Measurements from ENCODE around the gene CTDP1.

Gene CTDP1

DNA sequence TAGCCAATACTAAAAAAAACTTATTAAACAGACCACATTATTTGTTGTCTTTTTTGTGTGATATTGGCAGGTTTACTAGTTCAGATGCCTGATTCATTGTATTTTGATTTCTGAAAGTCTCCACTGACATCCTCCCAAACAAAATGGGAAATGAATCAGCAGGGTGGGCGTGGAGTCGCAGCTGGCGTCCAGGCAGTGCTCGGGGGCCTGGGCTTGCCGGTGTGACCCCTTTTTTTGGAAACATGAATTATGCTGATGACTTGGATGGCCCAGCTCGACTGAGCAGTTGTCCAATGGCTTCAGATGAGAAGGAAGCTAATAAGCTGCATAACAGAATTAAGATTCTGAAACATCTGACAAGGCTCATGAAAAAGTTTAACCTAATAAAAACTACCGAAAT is 116.4 kb downstream of the CTDP1 start (continued):
- TF ChIP-seq, protein P1, sequence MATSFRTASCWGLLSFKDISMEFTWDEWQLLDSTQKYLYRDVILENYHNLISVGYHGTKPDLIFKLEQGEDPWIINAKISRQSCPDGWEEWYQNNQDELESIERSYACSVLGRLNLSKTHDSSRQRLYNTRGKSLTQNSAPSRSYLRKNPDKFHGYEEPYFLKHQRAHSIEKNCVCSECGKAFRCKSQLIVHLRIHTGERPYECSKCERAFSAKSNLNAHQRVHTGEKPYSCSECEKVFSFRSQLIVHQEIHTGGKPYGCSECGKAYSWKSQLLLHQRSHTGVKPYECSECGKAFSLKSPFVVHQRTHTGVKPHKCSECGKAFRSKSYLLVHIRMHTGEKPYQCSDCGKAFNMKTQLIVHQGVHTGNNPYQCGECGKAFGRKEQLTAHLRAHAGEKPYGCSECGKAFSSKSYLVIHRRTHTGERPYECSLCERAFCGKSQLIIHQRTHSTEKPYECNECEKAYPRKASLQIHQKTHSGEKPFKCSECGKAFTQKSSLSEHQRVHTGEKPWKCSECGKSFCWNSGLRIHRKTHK (tag by site-specific recombination; IDR thresholded peaks at IDR 0.05), result no peak

DNA sequence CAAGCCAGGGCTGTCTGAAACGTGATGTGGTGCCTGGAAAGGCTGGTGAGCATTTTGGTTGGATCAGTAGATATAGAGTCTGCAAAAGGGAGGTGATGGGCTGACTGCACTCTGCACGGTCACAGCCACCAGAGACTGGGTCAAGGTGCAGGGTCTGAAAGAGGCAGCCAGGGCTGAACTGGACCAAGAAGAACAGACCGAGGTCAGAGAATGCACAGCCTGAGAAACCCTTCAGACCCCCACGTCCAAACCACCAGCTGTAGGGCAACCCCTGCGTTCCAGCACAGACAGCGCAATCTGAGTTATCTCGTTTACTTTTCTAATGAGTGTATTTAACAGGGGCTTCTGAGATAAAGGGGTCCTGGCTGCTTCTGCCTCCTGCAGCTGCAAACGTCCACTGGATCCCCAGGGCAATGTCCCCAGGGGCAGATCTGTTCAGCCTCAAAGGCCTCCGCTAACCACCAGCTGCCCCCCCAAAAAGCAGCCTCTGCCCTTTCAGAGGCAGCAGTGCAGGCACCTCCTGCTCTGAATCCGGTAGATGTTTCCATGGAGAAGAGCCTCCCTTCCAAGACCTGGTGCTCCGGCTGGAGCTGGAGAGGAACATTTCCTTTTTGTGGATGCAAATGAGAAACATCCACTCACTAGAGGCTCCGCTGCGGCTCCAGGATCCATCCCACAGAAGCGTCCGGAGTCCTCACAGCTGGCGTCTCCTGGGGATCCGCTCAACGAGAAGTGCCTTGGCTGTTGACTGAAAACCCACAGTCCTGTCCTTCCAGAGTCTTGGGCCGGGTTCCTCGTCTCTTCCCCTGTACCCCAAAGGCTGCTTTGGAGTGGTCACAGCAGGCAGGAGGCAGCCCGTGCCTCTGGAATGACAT is 117.2 kb downstream of the CTDP1 start:
- Histone ChIP-seq H3K36me3 (ENCODE audit: control insufficient read depth in 2 of 2, insufficient read depth in 1 of 2, low read length in 2 of 2) (no peaks in the 10 kb centered on the region), H3K27ac (ENCODE audit: extremely low read depth, low read depth, low read length) (no peak overlapping the region), H3K9me3 (ENCODE audit: control insufficient read depth, insufficient read depth, low read depth, low read length) (no peaks in the 10 kb centered on the region), H3K4me3 (ENCODE audit: low read depth, low read length) (no peak overlapping the region), H3K4me1 (ENCODE audit: control insufficient read depth, insufficient read depth, low read length) (no peaks in the 10 kb centered on the region; the same call in 1 of the 2 replicates)
- TF ChIP-seq HOXC10 (CRISPR knock-in tag; IDR thresholded peaks at IDR 0.05) (no peak), ZNF138 (tag by site-specific recombination; IDR thresholded peaks at IDR 0.05; ENCODE audit: borderline replicate concordance) (no peak), ZNF146 (tag by site-specific recombination; IDR thresholded peaks at IDR 0.05) (no peak), ZNF121 (tag by site-specific recombination; IDR thresholded peaks at IDR 0.05) (no peak), ZNF24 (tag by site-specific recombination; IDR thresholded peaks at IDR 0.05) (no peak), ZNF501 (tag by site-specific recombination; IDR thresholded peaks at IDR 0.05) (no peak), ZNF214 (tag by site-specific recombination; IDR thresholded peaks at IDR 0.05; ENCODE audit: borderline replicate concordance) (no peak), ZNF664 (tag by site-specific recombination; IDR thresholded peaks at IDR 0.05) (no peak)
- TF ChIP-seq, protein P2, sequence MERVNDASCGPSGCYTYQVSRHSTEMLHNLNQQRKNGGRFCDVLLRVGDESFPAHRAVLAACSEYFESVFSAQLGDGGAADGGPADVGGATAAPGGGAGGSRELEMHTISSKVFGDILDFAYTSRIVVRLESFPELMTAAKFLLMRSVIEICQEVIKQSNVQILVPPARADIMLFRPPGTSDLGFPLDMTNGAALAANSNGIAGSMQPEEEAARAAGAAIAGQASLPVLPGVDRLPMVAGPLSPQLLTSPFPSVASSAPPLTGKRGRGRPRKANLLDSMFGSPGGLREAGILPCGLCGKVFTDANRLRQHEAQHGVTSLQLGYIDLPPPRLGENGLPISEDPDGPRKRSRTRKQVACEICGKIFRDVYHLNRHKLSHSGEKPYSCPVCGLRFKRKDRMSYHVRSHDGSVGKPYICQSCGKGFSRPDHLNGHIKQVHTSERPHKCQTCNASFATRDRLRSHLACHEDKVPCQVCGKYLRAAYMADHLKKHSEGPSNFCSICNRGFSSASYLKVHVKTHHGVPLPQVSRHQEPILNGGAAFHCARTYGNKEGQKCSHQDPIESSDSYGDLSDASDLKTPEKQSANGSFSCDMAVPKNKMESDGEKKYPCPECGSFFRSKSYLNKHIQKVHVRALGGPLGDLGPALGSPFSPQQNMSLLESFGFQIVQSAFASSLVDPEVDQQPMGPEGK (tag by site-specific recombination; IDR thresholded peaks at IDR 0.05), result no peak
- ChIA-PET CTCF (interaction anchor here (0.7 to 1.0 kb wide), 2 partner anchors 158 to 176 kb away, joined by 3 to 4 read pairs; no protein-coding TSS in a partner anchor), POLR2A (no interaction called here)

DNA sequence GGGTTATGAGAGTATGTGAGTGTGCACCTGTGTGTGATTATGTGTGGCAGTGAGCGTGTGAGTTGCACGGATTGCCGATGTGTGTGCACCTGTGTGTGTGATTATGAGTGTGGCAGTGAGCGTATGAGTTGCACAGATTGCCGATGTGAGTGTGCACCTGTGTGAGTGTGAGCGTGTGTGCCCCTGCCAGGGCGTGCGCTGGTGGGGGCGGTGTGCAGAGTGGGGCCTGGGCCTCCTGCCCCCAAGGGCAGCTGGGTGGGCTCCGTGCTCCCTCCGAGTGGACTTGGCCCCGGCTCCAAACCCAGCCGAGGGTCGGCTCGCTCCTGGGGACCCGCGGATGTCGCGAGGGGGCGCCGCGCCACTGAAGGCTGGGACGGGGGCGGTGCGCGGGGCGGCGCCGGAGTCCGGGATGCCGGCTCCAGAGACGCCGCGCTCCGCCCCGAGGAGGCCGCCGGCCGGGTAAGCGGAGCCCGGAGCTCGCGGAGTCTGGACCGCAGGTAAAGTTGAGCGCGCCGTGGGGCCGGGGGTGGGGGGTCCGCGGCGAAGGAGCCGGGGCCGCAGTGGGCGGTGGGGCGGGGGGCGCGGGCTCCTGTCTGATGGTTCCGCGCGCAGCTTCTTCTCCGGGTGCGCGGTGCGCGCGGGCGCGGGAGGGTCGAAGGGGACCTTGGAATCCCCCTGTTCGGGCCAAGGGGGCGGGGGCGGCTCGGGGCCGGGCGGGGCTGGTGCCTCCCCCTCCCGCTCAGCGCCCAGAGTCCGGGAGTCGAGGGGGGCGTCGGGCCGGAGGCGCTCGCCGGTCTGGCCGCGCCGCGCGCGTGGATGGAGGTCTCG is 118.1 kb downstream of the CTDP1 start, which contains the start of gene KCNG2:
TSS of gene KCNG2 (plus strand) at position 421 of the 828 bp plus-strand sequence. CDS start 65,730 bp downstream, outside the sequence.
- Histone ChIP-seq H3K4me3 (ENCODE audit: low read depth, low read length) (peak within 1 kb of the TSS; percentile 11), H3K4me1 (ENCODE audit: control insufficient read depth, insufficient read depth, low read length) (no peaks in the 10 kb centered on the region; the same call in 1 of the 2 replicates), H3K36me3 (ENCODE audit: control insufficient read depth in 2 of 2, insufficient read depth in 1 of 2, low read length in 2 of 2) (no peaks in the 10 kb centered on the region), H3K9me3 (ENCODE audit: control insufficient read depth, insufficient read depth, low read depth, low read length) (no peaks in the 10 kb centered on the region), H3K27ac (ENCODE audit: extremely low read depth, low read depth, low read length) (no peak within 1 kb of the TSS)
- ChIA-PET CTCF (interaction anchor here (0.6 to 0.7 kb wide), 5 partner anchors 13 to 453 kb away, joined by 3 to 4 read pairs (median 4); no protein-coding TSS in a partner anchor), POLR2A (no interaction called here)
- TF ChIP-seq, protein P3, sequence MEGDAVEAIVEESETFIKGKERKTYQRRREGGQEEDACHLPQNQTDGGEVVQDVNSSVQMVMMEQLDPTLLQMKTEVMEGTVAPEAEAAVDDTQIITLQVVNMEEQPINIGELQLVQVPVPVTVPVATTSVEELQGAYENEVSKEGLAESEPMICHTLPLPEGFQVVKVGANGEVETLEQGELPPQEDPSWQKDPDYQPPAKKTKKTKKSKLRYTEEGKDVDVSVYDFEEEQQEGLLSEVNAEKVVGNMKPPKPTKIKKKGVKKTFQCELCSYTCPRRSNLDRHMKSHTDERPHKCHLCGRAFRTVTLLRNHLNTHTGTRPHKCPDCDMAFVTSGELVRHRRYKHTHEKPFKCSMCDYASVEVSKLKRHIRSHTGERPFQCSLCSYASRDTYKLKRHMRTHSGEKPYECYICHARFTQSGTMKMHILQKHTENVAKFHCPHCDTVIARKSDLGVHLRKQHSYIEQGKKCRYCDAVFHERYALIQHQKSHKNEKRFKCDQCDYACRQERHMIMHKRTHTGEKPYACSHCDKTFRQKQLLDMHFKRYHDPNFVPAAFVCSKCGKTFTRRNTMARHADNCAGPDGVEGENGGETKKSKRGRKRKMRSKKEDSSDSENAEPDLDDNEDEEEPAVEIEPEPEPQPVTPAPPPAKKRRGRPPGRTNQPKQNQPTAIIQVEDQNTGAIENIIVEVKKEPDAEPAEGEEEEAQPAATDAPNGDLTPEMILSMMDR (tag by site-specific recombination; IDR thresholded peaks at IDR 0.05), result peak; percentile 76
- TF ChIP-seq, protein P4, sequence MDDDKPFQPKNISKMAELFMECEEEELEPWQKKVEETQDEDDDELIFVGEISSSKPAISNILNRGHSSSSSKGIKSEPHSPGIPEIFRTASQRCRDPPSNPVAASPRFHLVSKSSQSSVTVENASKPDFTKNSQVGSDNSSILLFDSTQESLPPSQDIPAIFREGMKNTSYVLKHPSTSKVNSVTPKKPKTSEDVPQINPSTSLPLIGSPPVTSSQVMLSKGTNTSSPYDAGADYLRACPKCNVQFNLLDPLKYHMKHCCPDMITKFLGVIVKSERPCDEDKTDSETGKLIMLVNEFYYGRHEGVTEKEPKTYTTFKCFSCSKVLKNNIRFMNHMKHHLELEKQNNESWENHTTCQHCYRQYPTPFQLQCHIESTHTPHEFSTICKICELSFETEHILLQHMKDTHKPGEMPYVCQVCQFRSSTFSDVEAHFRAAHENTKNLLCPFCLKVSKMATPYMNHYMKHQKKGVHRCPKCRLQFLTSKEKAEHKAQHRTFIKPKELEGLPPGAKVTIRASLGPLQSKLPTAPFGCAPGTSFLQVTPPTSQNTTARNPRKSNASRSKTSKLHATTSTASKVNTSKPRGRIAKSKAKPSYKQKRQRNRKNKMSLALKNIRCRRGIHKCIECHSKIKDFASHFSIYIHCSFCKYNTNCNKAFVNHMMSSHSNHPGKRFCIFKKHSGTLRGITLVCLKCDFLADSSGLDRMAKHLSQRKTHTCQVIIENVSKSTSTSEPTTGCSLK (tag by site-specific recombination; IDR thresholded peaks at IDR 0.05), result peak; percentile 93; the same call in 1 of the 2 replicates
- TF ChIP-seq ZNF777 (tag by site-specific recombination; IDR thresholded peaks at IDR 0.05; ENCODE audit: borderline replicate concordance) (peak; percentile 42; the same call in 1 of the 2 replicates), ZNF184 (tag by site-specific recombination; IDR thresholded peaks at IDR 0.05) (no peak), GLI4 (tag by site-specific recombination; IDR thresholded peaks at IDR 0.05) (no peak), ZNF660 (tag by site-specific recombination; IDR thresholded peaks at IDR 0.05) (no peak), ZBTB17 (tag by site-specific recombination; IDR thresholded peaks at IDR 0.05) (peak; percentile 39; the same call in 1 of the 2 replicates)
- TF ChIP-seq, protein P5, sequence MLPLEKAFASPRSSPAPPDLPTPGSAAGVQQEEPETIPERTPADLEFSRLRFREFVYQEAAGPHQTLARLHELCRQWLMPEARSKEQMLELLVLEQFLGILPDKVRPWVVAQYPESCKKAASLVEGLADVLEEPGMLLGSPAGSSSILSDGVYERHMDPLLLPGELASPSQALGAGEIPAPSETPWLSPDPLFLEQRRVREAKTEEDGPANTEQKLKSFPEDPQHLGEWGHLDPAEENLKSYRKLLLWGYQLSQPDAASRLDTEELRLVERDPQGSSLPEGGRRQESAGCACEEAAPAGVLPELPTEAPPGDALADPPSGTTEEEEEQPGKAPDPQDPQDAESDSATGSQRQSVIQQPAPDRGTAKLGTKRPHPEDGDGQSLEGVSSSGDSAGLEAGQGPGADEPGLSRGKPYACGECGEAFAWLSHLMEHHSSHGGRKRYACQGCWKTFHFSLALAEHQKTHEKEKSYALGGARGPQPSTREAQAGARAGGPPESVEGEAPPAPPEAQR (tag by site-specific recombination; IDR thresholded peaks at IDR 0.05), result no peak

Measured in HEK293 (cell line).